HCT116 (cell line): ENCODE measurements around the gene MUC5B. TPM values are rescaled to one million over a fixed set of nuclear protein-coding genes. Genes with fewer than 3 reads are reported as not detected.

ENCODE experiments used
- ATAC-seq: fragments of 200-7000 bp; cut with Tn5 transposase; 2 replicates; pipeline ENCODE4 v1.9.1; 2020; ENCODE audit warnings: mild to moderate bottlenecking, moderate library complexity
- BruUV-seq: library from RNA; stranded (reverse); fragments of 400-500 nt; replicated peaks from 2 replicates; lab custom pipeline; 2021; lab: Mats Ljungman, UMichigan
- CTCF ChIA-PET: fragments of 300-600 bp; sonication (Branson Sonifier 250); formaldehyde crosslinking; loops from one replicate; lab custom pipeline; 2021; ENCODE audit warnings: antibody characterized with exemption; lab: Charles Lee
- POLR2A ChIA-PET: fragments of 300-600, 350-600 bp; sonication (Branson Sonifier 250); formaldehyde crosslinking; loops from one replicate; lab custom pipeline; 2021; ENCODE audit warnings: antibody characterized with exemption; lab: Charles Lee
- RAD21 ChIA-PET, 2 experiments: fragments of 300-600 bp; sonication (Branson Sonifier 250); formaldehyde crosslinking; loops; one replicate each; lab custom pipeline; 2023; ENCODE audit warnings: low total read pairs in 2 of 2; ENCODE audit not compliant: uncharacterized antibody in 2 of 2, unreplicated experiment in 2 of 2, low non-redundant PET in 1 of 2; lab: Charles Lee
- DNase-seq: peaks from one replicate; pipeline ENCODE4 v3.0.0-alpha.2; 2010; ENCODE audit warnings: low read depth, low spot score
- H2AFZ ChIP-seq: fragments of 200-600 bp; shearing (Covaris generic), sonication (generic); 2 replicates; pipeline ENCODE4 v1.6.1; 2017; ENCODE audit warnings: low read depth, mixed run types, mixed read lengths, antibody characterized with exemption, low read length; ENCODE audit not compliant: poor library complexity, severe bottlenecking
- H3K27ac ChIP-seq: 2 replicates; pipeline ENCODE4 v1.5.1; 2012; ENCODE audit warnings: low read depth, low read length
- H3K27me3 ChIP-seq: fragments of 200-600 bp; sonication (generic); 2 replicates; pipeline ENCODE4 v1.6.1; 2016; ENCODE audit warnings: mixed run types, low read length, mixed read lengths; ENCODE audit not compliant: insufficient read depth
- H3K36me3 ChIP-seq, 2 experiments: fragments of 200-500 bp in 1 of 2; fragments of 200-600 bp in 1 of 2; sonication (Bioruptor generic) in 1 of 2; sonication (generic) in 1 of 2; 2 replicates each; pipeline versions ENCODE4 v1.5.1 to v1.6.1; 2014 to 2016; ENCODE audit warnings: low read length in 2 of 2, inconsistent platforms in 1 of 2, mixed read lengths in 1 of 2, mixed run types in 1 of 2; ENCODE audit not compliant: insufficient read depth in 2 of 2, control insufficient read depth in 1 of 2
- H3K4me1 ChIP-seq, 2 experiments: fragments of 200-600 bp in 1 of 2; sonication (generic) in 1 of 2; 2 replicates each; pipeline versions ENCODE4 v1.5.1 to v1.6.1; 2012 to 2017; ENCODE audit warnings: low read length in 2 of 2, inconsistent platforms in 1 of 2, mild to moderate bottlenecking in 1 of 2, mixed read lengths in 1 of 2, mixed run types in 1 of 2, moderate library complexity in 1 of 2; ENCODE audit not compliant: insufficient read depth in 2 of 2, control insufficient read depth in 1 of 2
- H3K4me2 ChIP-seq: fragments of 200-600 bp; sonication (generic); 2 replicates; pipeline ENCODE4 v1.6.1; 2017; ENCODE audit warnings: mixed run types, low read length, mixed read lengths
- H3K4me3 ChIP-seq, 2 experiments: fragments of 200-600 bp in 1 of 2; sonication (generic) in 1 of 2; replicated peaks in 1 of 2; 2 replicates each; pipeline ENCODE4 v1.5.1; 2011 to 2016; ENCODE audit warnings: low read length in 2 of 2, control low read depth in 1 of 2, low read depth in 1 of 2, mild to moderate bottlenecking in 1 of 2, mixed read lengths in 1 of 2, mixed run types in 1 of 2
- H3K79me2 ChIP-seq: fragments of 200-600 bp; sonication (generic); 2 replicates; pipeline ENCODE4 v1.6.1; 2017; ENCODE audit warnings: mild to moderate bottlenecking, mixed run types, low read length, moderate library complexity, mixed read lengths; ENCODE audit not compliant: insufficient read depth
- H3K9ac ChIP-seq: fragments of 200-600 bp; sonication (generic); 2 replicates; pipeline ENCODE4 v1.6.1; 2016; ENCODE audit warnings: low read length, mixed read lengths
- H3K9me2 ChIP-seq: fragments of 200-600 bp; sonication (generic), shearing (Covaris generic); 2 replicates; pipeline ENCODE4 v1.6.1; 2017; ENCODE audit warnings: mixed run types, mild to moderate bottlenecking, moderate library complexity; ENCODE audit not compliant: insufficient read depth
- H3K9me3 ChIP-seq, 2 experiments: fragments of 200-500 bp in 1 of 2; fragments of 200-600 bp in 1 of 2; sonication (Bioruptor generic) in 1 of 2; sonication (generic) in 1 of 2; 2 replicates each; pipeline ENCODE4 v1.6.1; 2014 to 2017; ENCODE audit warnings: low read length in 2 of 2, mixed read lengths in 2 of 2, inconsistent platforms in 1 of 2, low read depth in 1 of 2, mild to moderate bottlenecking in 1 of 2, mixed run types in 1 of 2, moderate library complexity in 1 of 2; ENCODE audit not compliant: control insufficient read depth in 1 of 2, insufficient read depth in 1 of 2
- H4K20me1 ChIP-seq: fragments of 200-600 bp; sonication (generic), shearing (Covaris generic); 2 replicates; pipeline ENCODE4 v1.6.1; 2017; ENCODE audit warnings: mixed run types, mild to moderate bottlenecking, moderate library complexity; ENCODE audit not compliant: insufficient read depth
- CBX3 ChIP-seq: IDR thresholded peaks from 2 replicates; pipeline ENCODE4 v1.6.1; 2012; ENCODE audit warnings: low read depth
- CEBPB ChIP-seq: IDR thresholded peaks from 2 replicates; pipeline ENCODE4 v1.6.1; 2012; ENCODE audit warnings: low read depth
- EZH2 ChIP-seq: fragments of 200-600 bp; sonication (generic); IDR thresholded peaks from 2 replicates; pipeline ENCODE4 v1.6.1; 2017; ENCODE audit warnings: antibody characterized with exemption, mixed run types
- MAX ChIP-seq: IDR thresholded peaks from 2 replicates; pipeline ENCODE4 v1.6.1; 2012
- POLR2AphosphoS5 ChIP-seq: IDR thresholded peaks from 2 replicates; pipeline ENCODE4 v1.6.1; 2011; ENCODE audit warnings: mild to moderate bottlenecking, low read depth, low read length, moderate library complexity
- RAD21 ChIP-seq: IDR thresholded peaks from 2 replicates; pipeline ENCODE4 v1.6.1; 2012; ENCODE audit warnings: low read depth, mild to moderate bottlenecking
- SIN3A ChIP-seq: IDR thresholded peaks from 2 replicates; pipeline ENCODE4 v1.6.1; 2012; ENCODE audit warnings: low read depth
- SRF ChIP-seq: IDR thresholded peaks from 2 replicates; pipeline ENCODE4 v1.6.1; 2012; ENCODE audit warnings: low read depth
- TCF7L2 ChIP-seq: IDR thresholded peaks from 2 replicates; pipeline ENCODE4 v1.7.0; 2011; ENCODE audit warnings: borderline replicate concordance, inconsistent platforms; ENCODE audit not compliant: insufficient read depth, insufficient read length; ENCODE audit errors: extremely low read depth
- ZFX ChIP-seq: fragments of 450-650 bp; IDR thresholded peaks from 2 replicates; pipeline ENCODE4 v1.6.1; 2017
- intact Hi-C: fragments of 100-400 bp; cut with micrococcal nuclease; formaldehyde crosslinking; loops from 2 replicates; pipeline ENCODE4 v1.10.0; 2022
- total RNA-seq: library from RNA; stranded (reverse); gene quantifications from one replicate; pipeline ENCODE4 v1.2.1, GENCODE V29; 2021; ENCODE audit not compliant: unreplicated experiment
- TF ChIP-seq, protein P1 (sequence below), 3 experiments: fragments of 200-600 bp in 1 of 3; sonication (generic) in 1 of 3; IDR thresholded peaks in 2 of 3; conservative IDR thresholded peaks in 1 of 3; 2 replicates each; pipeline ENCODE4 v1.5.1; 2012 to 2017; ENCODE audit warnings: low read depth in 2 of 3, low read length in 2 of 3, antibody characterized with exemption in 1 of 3, borderline replicate concordance in 1 of 3, control low read depth in 1 of 3, mild to moderate bottlenecking in 1 of 3, mixed read lengths in 1 of 3, mixed run types in 1 of 3, moderate library complexity in 1 of 3; ENCODE audit not compliant: insufficient read depth in 1 of 3

MUC5B gene
- total RNA-seq, 1 experiment from 2014 or later = 1.5 TPM

DNA sequence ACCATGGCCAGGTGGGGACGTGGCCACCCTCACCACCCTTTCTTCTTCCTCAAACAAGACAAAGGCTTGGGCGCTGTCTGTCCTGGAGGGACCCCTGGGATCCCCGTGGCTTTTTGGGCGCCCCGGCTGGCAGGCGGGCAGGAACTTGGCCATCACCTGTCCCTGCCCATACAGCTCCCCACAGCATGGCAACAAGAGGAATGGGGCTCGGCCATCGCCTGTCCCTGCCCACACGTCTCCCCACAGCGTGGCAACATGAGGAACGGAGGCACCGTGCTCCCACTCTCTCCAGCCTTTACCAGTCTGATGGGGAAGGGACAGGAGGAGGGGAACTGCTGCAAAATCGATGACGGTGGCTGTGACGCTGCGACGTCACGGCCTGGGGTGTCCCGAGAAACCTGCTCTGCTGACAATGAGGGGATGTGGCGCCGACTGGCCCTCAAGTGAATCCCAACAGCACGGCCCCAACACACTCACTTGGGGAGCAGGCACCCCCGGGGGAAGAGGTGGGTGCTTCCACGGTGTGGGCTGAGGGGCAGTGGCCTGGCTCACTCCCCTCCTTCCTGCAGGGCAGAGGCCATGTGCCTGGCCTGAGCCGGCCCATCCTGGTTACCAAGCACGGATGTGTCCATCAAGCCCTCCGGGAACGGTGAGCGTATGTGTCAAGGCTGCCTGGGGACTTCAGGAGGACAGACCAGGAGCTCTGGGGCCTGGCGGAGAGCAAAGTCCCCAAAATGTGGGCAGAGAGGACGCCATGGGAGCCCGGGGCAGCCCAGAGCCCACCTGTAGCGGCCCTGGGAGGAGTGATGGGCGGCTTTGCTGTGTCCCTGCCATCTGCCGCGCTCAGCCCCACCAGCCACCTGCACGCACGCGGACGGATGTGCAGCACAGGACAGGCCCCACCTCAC lies 56.2 kb downstream of the MUC5B start:
- DNase-seq (no peak), ATAC-seq (no peak)
- Histone ChIP-seq H3K27me3 (no peaks in the 10 kb centered on the region), H3K9ac (no peak overlapping the region), H3K9me2 (no peaks in the 10 kb centered on the region), H3K79me2 (no peaks in the 10 kb centered on the region), H3K4me1 (no peaks in the 10 kb centered on the region), H3K36me3 (no peaks in the 10 kb centered on the region), H2AFZ (no peak overlapping the region), H3K27ac (no peak overlapping the region), H4K20me1 (no peaks in the 10 kb centered on the region), H3K9me3 (no peaks in the 10 kb centered on the region), H3K4me2 (no peak overlapping the region), H3K4me3 (no peak overlapping the region)
- CTCF ChIA-PET = no interaction called here
- TF ChIP-seq SRF (no peak), TCF7L2 (no peak), POLR2AphosphoS5 (no peak), MAX (no peak), CBX3 (no peak), RAD21 (no peak), SIN3A (no peak), CEBPB (no peak), ZFX (no peak), EZH2 (no peak)
- TF ChIP-seq, protein P1, sequence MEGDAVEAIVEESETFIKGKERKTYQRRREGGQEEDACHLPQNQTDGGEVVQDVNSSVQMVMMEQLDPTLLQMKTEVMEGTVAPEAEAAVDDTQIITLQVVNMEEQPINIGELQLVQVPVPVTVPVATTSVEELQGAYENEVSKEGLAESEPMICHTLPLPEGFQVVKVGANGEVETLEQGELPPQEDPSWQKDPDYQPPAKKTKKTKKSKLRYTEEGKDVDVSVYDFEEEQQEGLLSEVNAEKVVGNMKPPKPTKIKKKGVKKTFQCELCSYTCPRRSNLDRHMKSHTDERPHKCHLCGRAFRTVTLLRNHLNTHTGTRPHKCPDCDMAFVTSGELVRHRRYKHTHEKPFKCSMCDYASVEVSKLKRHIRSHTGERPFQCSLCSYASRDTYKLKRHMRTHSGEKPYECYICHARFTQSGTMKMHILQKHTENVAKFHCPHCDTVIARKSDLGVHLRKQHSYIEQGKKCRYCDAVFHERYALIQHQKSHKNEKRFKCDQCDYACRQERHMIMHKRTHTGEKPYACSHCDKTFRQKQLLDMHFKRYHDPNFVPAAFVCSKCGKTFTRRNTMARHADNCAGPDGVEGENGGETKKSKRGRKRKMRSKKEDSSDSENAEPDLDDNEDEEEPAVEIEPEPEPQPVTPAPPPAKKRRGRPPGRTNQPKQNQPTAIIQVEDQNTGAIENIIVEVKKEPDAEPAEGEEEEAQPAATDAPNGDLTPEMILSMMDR (IDR thresholded peaks at IDR 0.05 in 2 of 3, conservative IDR thresholded peaks at IDR 0.05 in 1 of 3; ENCODE audit: borderline replicate concordance in 1 of 3, insufficient read depth in 1 of 3, low read depth in 2 of 3, low read length in 2 of 3) = no peak
- no TSS peak for BruUV-seq
- RAD21 ChIA-PET = no interaction called here
- intact Hi-C loops = no loop called here
- POLR2A ChIA-PET = no interaction called here
